PC-3 (cell line): ENCODE results near the gene BDKRB2. TPM values are rescaled to one million over a fixed set of nuclear protein-coding genes. Genes with fewer than 3 reads are reported as not detected.
A peak's percentile ranks its signal among the peaks of the same experiment; 100 is the strongest.

Experiments used
- ATAC-seq: fragments of 200-7000 bp; cut with Tn5 transposase; 2 replicates; pipeline ENCODE4 v1.9.1; 2020; ENCODE audit warnings: mild to moderate bottlenecking, moderate library complexity
- BruUV-seq: library from RNA; stranded (reverse); fragments of 400-500 nt; replicated peaks from 2 replicates; lab custom pipeline; 2021; lab: Mats Ljungman, UMichigan
- CTCF ChIA-PET: fragments of 300-600 bp; sonication (Branson Sonifier 250); formaldehyde crosslinking; loops from one replicate; lab custom pipeline; 2022; ENCODE audit warnings: antibody characterized with exemption; lab: Charles Lee
- POLR2A ChIA-PET: fragments of 300-600 bp; sonication (Branson Sonifier 250); formaldehyde crosslinking; loops from one replicate; lab custom pipeline; 2022; ENCODE audit warnings: antibody characterized with exemption; ENCODE audit not compliant: unreplicated experiment; lab: Charles Lee
- DNase-seq: peaks from one replicate; pipeline ENCODE4 v3.0.0-alpha.2; 2015
- H2AFZ ChIP-seq: fragments of 300-600 bp; sonication (generic); 2 replicates; pipeline ENCODE4 v1.6.0; 2016; ENCODE audit warnings: antibody characterized with exemption, low read length
- H3F3A ChIP-seq: fragments of 300-600 bp; sonication (generic); one replicate; pipeline ENCODE4 v1.6.0; 2017; ENCODE audit warnings: antibody characterized with exemption, low read length, control low read depth, mild to moderate bottlenecking; ENCODE audit not compliant: unreplicated experiment
- H3K27ac ChIP-seq: fragments of 300-600 bp; sonication (generic); 2 replicates; pipeline ENCODE4 v1.5.1; 2016; ENCODE audit warnings: mild to moderate bottlenecking, low read length
- H3K27me3 ChIP-seq: fragments of 300-600 bp; sonication (generic); 2 replicates; pipeline ENCODE4 v1.6.1; 2016; ENCODE audit warnings: low read length, mixed read lengths
- H3K36me3 ChIP-seq: fragments of 300-600 bp; sonication (generic); 2 replicates; pipeline ENCODE4 v1.6.1; 2016; ENCODE audit warnings: low read depth, mixed run types, low read length, mixed read lengths
- H3K4me1 ChIP-seq: fragments of 300-600 bp; sonication (generic); 2 replicates; pipeline ENCODE4 v1.5.1; 2016; ENCODE audit warnings: low read length; ENCODE audit not compliant: insufficient read depth
- H3K4me2 ChIP-seq: fragments of 300-600 bp; sonication (generic); 2 replicates; pipeline ENCODE4 v1.6.0; 2016; ENCODE audit warnings: low read length
- H3K4me3 ChIP-seq: fragments of 300-600 bp; sonication (generic); 2 replicates; pipeline ENCODE4 v1.5.1; 2016; ENCODE audit warnings: mild to moderate bottlenecking, low read length, mixed read lengths
- H3K79me2 ChIP-seq: fragments of 300-600 bp; sonication (generic); 2 replicates; pipeline ENCODE4 v1.6.1; 2017; ENCODE audit warnings: low read length, mixed read lengths
- H3K9ac ChIP-seq: fragments of 300-600 bp; sonication (generic); 2 replicates; pipeline ENCODE4 v1.6.0; 2016; ENCODE audit warnings: mild to moderate bottlenecking, low read length
- H3K9me2 ChIP-seq: fragments of 300-600 bp; sonication (generic); replicated peaks from 2 replicates; pipeline ENCODE4 v1.6.1; 2016; ENCODE audit warnings: mixed run types, low read length, mixed read lengths
- H3K9me3 ChIP-seq: fragments of 300-600 bp; sonication (generic); 2 replicates; pipeline ENCODE4 v1.6.1; 2016; ENCODE audit warnings: low read length, mixed read lengths
- H4K20me1 ChIP-seq: fragments of 300-600 bp; sonication (generic); 2 replicates; pipeline ENCODE4 v1.6.1; 2016; ENCODE audit warnings: low read length, mixed read lengths
- CTCF ChIP-seq: fragments of 300-600 bp; sonication (generic); conservative IDR thresholded peaks from 2 replicates; pipeline ENCODE4 v1.5.1; 2017; ENCODE audit warnings: antibody characterized with exemption, low read depth, mild to moderate bottlenecking, low read length
- EZH2 ChIP-seq: fragments of 300-600 bp; sonication (generic); IDR thresholded peaks from one replicate; pipeline ENCODE4 v1.6.1; 2017; ENCODE audit warnings: antibody characterized with exemption, mild to moderate bottlenecking, low read length; ENCODE audit not compliant: unreplicated experiment
- EZH2phosphoT487 ChIP-seq: fragments of 300-600 bp; sonication (generic); IDR thresholded peaks from 2 replicates; pipeline ENCODE4 v1.6.1; 2018; ENCODE audit warnings: mild to moderate bottlenecking, antibody characterized with exemption, low read length, borderline replicate concordance
- intact Hi-C: fragments of 100-400 bp; cut with micrococcal nuclease; formaldehyde crosslinking; loops from 2 replicates; pipeline ENCODE4 v1.9.0; 2023
- total RNA-seq: library from RNA; depleted of rRNA; stranded (reverse); fragments of >200 nt; gene quantifications from 2 replicates; pipeline ENCODE4 v1.2.3, GENCODE V29; 2014

BDKRB2 gene
- total RNA-seq, 1 experiment from 2014 or later: 0.07 TPM

GRCh38 chr14:96246539-96246847, 41.9 kb downstream of the BDKRB2 start:
- H3F3A ChIP-seq: no peaks in the 10 kb centered on the region
- H3K27ac ChIP-seq: no peak overlapping the region
- H3K9me3 ChIP-seq: no peaks in the 10 kb centered on the region
- ChIA-PET CTCF (no interaction called here), POLR2A (no interaction called here)
- H3K4me1 ChIP-seq: no peaks in the 10 kb centered on the region
- H3K9ac ChIP-seq: no peak overlapping the region
- DNase-seq: peak; percentile 31
- TF ChIP-seq CTCF (no peak), EZH2 (no peak), EZH2phosphoT487 (no peak)
- no peaks in the 10 kb centered on the region for H3K79me2 ChIP-seq
- ATAC-seq: no peak; the same call in 1 of the 2 replicates
- intact Hi-C loops: no loop called here
- no peaks in the 10 kb centered on the region for H3K36me3 ChIP-seq
- BruUV-seq: no TSS peak
- H3K4me2 ChIP-seq: no peak overlapping the region
- H3K4me3 ChIP-seq: no peak overlapping the region
- H4K20me1 ChIP-seq: no peaks in the 10 kb centered on the region
- H3K9me2 ChIP-seq: no peaks in the 10 kb centered on the region
- no peaks in the 10 kb centered on the region; the same call in 1 of the 2 replicates for H3K27me3 ChIP-seq
- H2AFZ ChIP-seq: no peak overlapping the region

GRCh38 chr14:96247031-96247430, 42.4 kb downstream of the BDKRB2 start:
- H3K9me2 ChIP-seq: no peaks in the 10 kb centered on the region
- H3K9me3 ChIP-seq: no peaks in the 10 kb centered on the region
- DNase-seq: no peak
- CTCF ChIA-PET: no interaction called here
- no peak for TF ChIP-seq EZH2phosphoT487
- no peak for TF ChIP-seq EZH2
- TF ChIP-seq CTCF: no peak
- H4K20me1 ChIP-seq: no peaks in the 10 kb centered on the region
- no peaks in the 10 kb centered on the region; the same call in 1 of the 2 replicates for H3K27me3 ChIP-seq
- H3K4me1 ChIP-seq: no peaks in the 10 kb centered on the region
- H3K4me2 ChIP-seq: no peak overlapping the region
- H3K27ac ChIP-seq: no peak overlapping the region
- POLR2A ChIA-PET: no interaction called here
- no peaks in the 10 kb centered on the region for H3F3A ChIP-seq
- intact Hi-C loops: no loop called here
- H3K79me2 ChIP-seq: no peaks in the 10 kb centered on the region
- H3K36me3 ChIP-seq: no peaks in the 10 kb centered on the region
- no TSS peak for BruUV-seq
- no peak overlapping the region for H3K4me3 ChIP-seq
- H3K9ac ChIP-seq: no peak overlapping the region
- ATAC-seq: no peak
- no peak overlapping the region for H2AFZ ChIP-seq

GRCh38 chr14:96249029-96249428, 44.4 kb downstream of the BDKRB2 start:
- ATAC-seq (no peak), DNase-seq (no peak)
- Histone ChIP-seq H3K79me2 (no peaks in the 10 kb centered on the region), H3K27me3 (no peaks in the 10 kb centered on the region; the same call in 1 of the 2 replicates), H3K4me2 (no peak overlapping the region), H3K4me1 (0 out of 2 replicates have a peak, but pooled peaks cover 7% of the 10 kb centered on the region), H3F3A (no peaks in the 10 kb centered on the region), H3K9me3 (no peaks in the 10 kb centered on the region), H3K9ac (no peak overlapping the region), H2AFZ (no peak overlapping the region), H4K20me1 (no peaks in the 10 kb centered on the region), H3K9me2 (no peaks in the 10 kb centered on the region), H3K4me3 (no peak overlapping the region), H3K27ac (no peak overlapping the region), H3K36me3 (no peaks in the 10 kb centered on the region)
- POLR2A ChIA-PET: no interaction called here
- no peak for TF ChIP-seq EZH2phosphoT487
- no peak for TF ChIP-seq EZH2
- no peak for TF ChIP-seq CTCF
- intact Hi-C loops: no loop called here
- no TSS peak for BruUV-seq
- CTCF ChIA-PET: no interaction called here
